Suprapubic skin (tissue), 4 donors: ENCODE measurements around the gene LPO. TPM values are rescaled to one million over a fixed set of nuclear protein-coding genes. Genes with fewer than 3 reads are reported as not detected.

ENCODE experiments used
- DNase-seq, 2 donors: peaks; one replicate each; pipeline ENCODE4 v3.0.0-alpha.2; 2019; ENCODE audit warnings: low spot score in 2 of 2
- H3K27ac ChIP-seq: fragments of 200-600 bp; sonication (generic); one replicate; pipeline ENCODE4 v1.5.1; 2019
- H3K27me3 ChIP-seq: fragments of 200-600 bp; sonication (generic); one replicate; pipeline ENCODE4 v1.5.1; 2019
- H3K36me3 ChIP-seq: fragments of 200-600 bp; sonication (generic); one replicate; pipeline ENCODE4 v1.5.1; 2019
- H3K4me1 ChIP-seq: fragments of 200-600 bp; sonication (generic); one replicate; pipeline ENCODE4 v1.5.1; 2019
- H3K4me3 ChIP-seq: fragments of 200-600 bp; sonication (generic); one replicate; pipeline ENCODE4 v1.5.1; 2019; ENCODE audit warnings: mild to moderate bottlenecking
- H3K9me3 ChIP-seq: fragments of 200-600 bp; sonication (generic); one replicate; pipeline ENCODE4 v1.5.1; 2019
- CTCF ChIP-seq, 2 donors: fragments of 200-600 bp in 1 of 2; fragments of 450-650 bp in 1 of 2; sonication (generic) in 1 of 2; IDR thresholded peaks; one replicate each; pipeline ENCODE4 v1.5.1; 2016 to 2019; ENCODE audit warnings: antibody characterized with exemption in 2 of 2, mild to moderate bottlenecking in 1 of 2, moderate library complexity in 1 of 2
- EP300 ChIP-seq: sonication (generic); formaldehyde crosslinking; IDR thresholded peaks from one replicate; pipeline ENCODE4 v1.6.1; 2017; ENCODE audit warnings: antibody characterized with exemption
- POLR2A ChIP-seq, 2 donors: fragments of 450-650 bp; IDR thresholded peaks; one replicate each; pipeline ENCODE4 v1.6.1; 2017; ENCODE audit warnings: antibody characterized with exemption in 2 of 2, mild to moderate bottlenecking in 2 of 2, moderate library complexity in 2 of 2
- POLR2AphosphoS5 ChIP-seq, 3 donors: sonication (generic); formaldehyde crosslinking; IDR thresholded peaks; one replicate each; pipeline ENCODE4 v1.6.1; 2017; ENCODE audit warnings: antibody characterized with exemption in 3 of 3
- WGBS: methylation state at CpG from one replicate; pipeline ENCODE4 v1.1.5; 2018; 5-methylcytosine and 5-hydroxymethylcytosine counted together
- total RNA-seq, 4 donors: library from RNA; depleted of rRNA; stranded (reverse); fragments of >200 nt; gene quantifications; one replicate each; pipeline ENCODE4 v1.1.0, GENCODE V29; 2016

The LPO gene
- total RNA-seq = under 1 TPM in 2 of 4 donors, not detected in 2; 0.19 to 0.23 TPM

GRCh38 chr17:58238147-58238634 is at the start of gene LPO:
TSS of gene LPO (plus strand) at chr17:58238584. CDS start at chr17:58242980, 4,396 bp downstream.
- WGBS = 74% methylated on average over 5 of the region's 5 CpGs
- no peaks in the 10 kb centered on the region for H3K36me3 ChIP-seq
- H3K4me1 ChIP-seq = peaks cover 8% of the 10 kb centered on the region
- H3K4me3 ChIP-seq = no peak within 1 kb of the TSS
- no peak for DNase-seq
- TF ChIP-seq CTCF (IDR thresholded peaks at IDR 0.05) = no peak
- no peak for TF ChIP-seq POLR2AphosphoS5 (IDR thresholded peaks at IDR 0.05)
- TF ChIP-seq EP300 = no peak
- no peak for TF ChIP-seq POLR2A (IDR thresholded peaks at IDR 0.05)
- H3K27me3 ChIP-seq = peaks cover 16% of the 10 kb centered on the region
- H3K9me3 ChIP-seq = no peaks in the 10 kb centered on the region
- H3K27ac ChIP-seq = no peak within 1 kb of the TSS

DNA sequence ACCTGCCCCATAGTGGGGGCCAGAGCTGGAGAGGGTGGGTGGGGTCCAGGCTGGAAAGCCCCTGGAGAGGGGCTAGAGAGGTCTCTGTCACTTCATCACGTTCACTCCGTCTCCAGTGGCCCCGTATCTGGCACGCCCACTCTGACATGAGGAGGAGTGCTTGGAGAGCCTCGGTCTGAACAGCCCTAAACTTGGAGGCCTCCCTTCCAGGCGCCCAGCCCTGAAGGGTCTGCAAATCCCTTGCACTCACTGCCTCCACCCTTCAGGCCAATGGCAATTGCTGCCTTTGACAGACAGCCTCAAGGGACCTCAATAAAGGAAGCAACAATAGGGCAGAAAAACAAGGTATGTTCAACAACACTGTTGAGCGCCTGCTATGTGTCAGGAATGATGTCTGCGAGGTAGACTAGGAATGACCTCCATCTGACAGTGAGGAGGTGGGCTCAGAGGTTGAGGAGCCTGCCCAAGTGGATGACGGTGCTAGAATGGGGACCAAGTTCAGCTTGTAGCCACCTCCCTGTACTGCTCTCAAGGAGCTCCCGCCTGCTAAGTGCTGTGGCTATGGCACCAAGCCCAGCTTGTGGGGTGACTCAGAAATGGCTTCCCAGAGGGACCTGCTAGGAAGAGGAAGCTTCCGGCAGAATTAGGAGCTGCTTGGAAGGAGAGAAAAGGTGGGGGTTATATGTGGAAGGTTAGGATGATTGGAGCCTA is 48.8 kb upstream of the LPO start:
- Histone ChIP-seq H3K4me1 (peaks cover 10% of the 10 kb centered on the region), H3K4me3 (no peak overlapping the region), H3K9me3 (no peaks in the 10 kb centered on the region), H3K27me3 (peaks cover 13% of the 10 kb centered on the region), H3K27ac (no peak overlapping the region), H3K36me3 (no peaks in the 10 kb centered on the region)
- WGBS = 40% methylated on average over 11 of the region's 11 CpGs
- no peak for DNase-seq
- TF ChIP-seq CTCF (IDR thresholded peaks at IDR 0.05) = no peak
- TF ChIP-seq POLR2AphosphoS5 (IDR thresholded peaks at IDR 0.05) = no peak
- no peak for TF ChIP-seq POLR2A (IDR thresholded peaks at IDR 0.05)
- TF ChIP-seq EP300 = no peak

DNA sequence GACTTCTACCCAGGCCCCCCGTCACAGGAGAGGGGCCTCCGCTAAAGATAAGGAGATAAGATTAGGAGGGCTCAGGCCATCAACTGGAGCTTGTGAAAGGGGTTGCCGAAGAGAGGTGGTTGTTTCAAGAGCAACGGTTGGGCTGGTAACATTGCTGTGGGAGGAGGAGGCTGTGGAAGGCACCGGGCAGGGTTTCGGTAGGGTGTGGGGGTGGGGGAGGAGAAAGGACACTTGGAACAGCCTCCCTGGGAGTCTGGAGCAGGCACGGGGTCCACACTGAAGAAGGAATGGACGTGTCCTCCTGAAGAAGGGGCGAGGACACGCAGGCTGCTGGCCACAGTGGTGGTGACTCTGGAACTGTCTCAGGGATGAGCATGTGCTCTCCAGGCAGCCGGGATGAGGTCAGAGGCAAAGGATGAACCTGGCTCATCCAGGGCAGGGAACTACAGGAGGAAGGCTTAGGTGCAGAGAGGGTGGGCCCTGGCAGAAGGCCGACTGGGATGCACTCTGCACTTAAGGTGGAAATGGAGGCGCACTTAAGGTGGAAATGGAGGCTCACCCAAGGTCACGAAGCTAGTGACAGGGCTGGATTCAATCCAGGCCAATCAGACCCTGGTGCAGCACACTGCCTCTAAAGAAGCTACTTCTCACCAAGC is 47.0 kb upstream of the LPO start:
- Histone ChIP-seq H3K4me1 (peaks cover 10% of the 10 kb centered on the region), H3K36me3 (no peaks in the 10 kb centered on the region), H3K27me3 (peaks cover 13% of the 10 kb centered on the region), H3K9me3 (no peaks in the 10 kb centered on the region), H3K27ac (no peak overlapping the region), H3K4me3 (no peak overlapping the region)
- DNase-seq = no peak
- 54% methylated on average over 14 of the region's 14 CpGs for WGBS
- TF ChIP-seq POLR2A (IDR thresholded peaks at IDR 0.05) (no peak), CTCF (IDR thresholded peaks at IDR 0.05) (no peak), POLR2AphosphoS5 (IDR thresholded peaks at IDR 0.05) (no peak), EP300 (no peak)

GRCh38 chr17:58192612-58193011 is 45.8 kb upstream of the LPO start, which contains the start of gene EPX:
TSS of gene EPX (plus strand) at chr17:58192726. CDS start at chr17:58192847, 121 bp downstream.
- Histone ChIP-seq H3K4me1 (peaks cover 10% of the 10 kb centered on the region), H3K27ac (no peak within 1 kb of the TSS), H3K9me3 (no peaks in the 10 kb centered on the region), H3K27me3 (peaks cover 13% of the 10 kb centered on the region), H3K36me3 (no peaks in the 10 kb centered on the region), H3K4me3 (no peak within 1 kb of the TSS)
- DNase-seq = no peak
- TF ChIP-seq CTCF (IDR thresholded peaks at IDR 0.05) (no peak), POLR2AphosphoS5 (IDR thresholded peaks at IDR 0.05) (no peak), EP300 (no peak), POLR2A (IDR thresholded peaks at IDR 0.05) (no peak)
- WGBS = 54% methylated on average over 6 of the region's 6 CpGs

DNA sequence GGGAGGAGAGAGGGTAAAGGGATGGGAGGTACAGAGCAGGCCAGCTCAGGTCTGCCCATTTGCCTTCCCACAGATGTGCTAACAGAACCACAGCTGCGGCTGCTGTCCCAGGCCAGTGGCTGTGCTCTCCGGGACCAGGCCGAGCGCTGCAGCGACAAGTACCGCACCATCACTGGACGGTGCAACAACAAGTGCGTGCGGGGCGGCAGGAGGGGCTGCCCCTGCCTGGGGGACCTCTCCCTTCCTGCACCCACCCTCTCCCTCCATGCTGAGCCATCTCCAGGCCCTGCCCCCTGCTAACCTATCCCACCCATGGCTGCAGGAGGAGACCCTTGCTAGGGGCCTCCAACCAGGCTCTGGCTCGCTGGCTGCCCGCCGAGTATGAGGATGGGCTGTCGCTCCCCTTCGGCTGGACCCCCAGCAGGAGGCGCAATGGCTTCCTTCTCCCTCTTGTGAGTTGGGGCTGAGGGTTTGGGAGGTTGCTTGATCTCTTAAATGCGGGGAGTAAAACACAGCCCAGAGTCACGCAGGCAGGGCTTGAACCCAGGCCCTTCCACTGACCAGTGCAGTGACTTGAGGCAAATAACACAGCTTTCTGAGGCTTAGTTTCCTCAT is 44.6 kb upstream of the LPO start:
- H3K27me3 ChIP-seq = peaks cover 21% of the 10 kb centered on the region
- H3K27ac ChIP-seq = no peak overlapping the region
- DNase-seq = no peak
- H3K4me3 ChIP-seq = no peak overlapping the region
- H3K4me1 ChIP-seq = peaks cover 10% of the 10 kb centered on the region
- 74% methylated on average over 6 of the region's 18 CpGs for WGBS
- TF ChIP-seq EP300 (no peak), CTCF (IDR thresholded peaks at IDR 0.05) (no peak), POLR2A (IDR thresholded peaks at IDR 0.05) (no peak), POLR2AphosphoS5 (IDR thresholded peaks at IDR 0.05) (no peak)
- H3K9me3 ChIP-seq = no peaks in the 10 kb centered on the region
- H3K36me3 ChIP-seq = no peaks in the 10 kb centered on the region
